ENCODE results near the gene STN1. TPM values are rescaled to one million over a fixed set of nuclear protein-coding genes. Genes with fewer than 3 reads are reported as not detected.
A peak's percentile ranks its signal among the peaks of the same experiment; 100 is the strongest.

The STN1 gene
- total and polyA plus RNA-seq, 10 of the 15 experiments (the other 5 are each of a cell fraction or from before 2014, with no cell fraction given) = 22.2 to 31.8 (median 28.5) TPM

DNA sequence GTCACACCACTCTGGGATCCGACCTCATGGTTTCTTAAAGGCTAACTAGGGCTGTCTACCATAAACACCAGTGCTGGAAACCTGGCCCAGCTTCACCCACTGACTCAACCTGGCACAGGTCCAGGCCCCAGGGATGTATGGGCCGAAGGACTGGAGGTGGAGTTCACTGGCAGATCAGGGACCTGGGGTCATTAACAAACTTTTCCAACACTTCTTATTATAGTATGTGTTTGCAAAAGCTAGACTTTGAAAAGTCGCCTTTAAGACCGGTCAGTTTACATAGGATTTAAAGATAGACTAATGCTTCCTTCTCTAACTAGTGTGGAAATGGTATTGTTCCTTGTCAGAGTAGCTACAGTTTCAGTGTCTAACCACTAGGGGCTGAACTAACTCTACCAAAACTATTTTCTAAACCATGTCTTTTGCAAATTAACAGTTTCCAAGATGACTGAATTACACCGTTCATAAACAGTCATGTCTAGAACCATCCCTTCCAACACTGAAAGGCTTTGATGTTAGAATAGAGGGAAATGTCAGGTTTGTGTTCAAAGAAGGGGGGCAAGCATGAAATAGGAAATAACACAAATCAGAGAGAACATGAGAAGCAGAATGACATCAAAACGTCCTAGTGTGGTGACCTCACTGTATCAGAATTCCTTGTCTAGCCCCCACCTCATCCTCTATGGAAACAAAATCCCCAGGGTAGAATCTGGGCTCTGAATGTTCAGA lies 29.7 kb downstream of the STN1 start:
- RAD21 ChIA-PET (ENCODE audit: unreplicated experiment) = interaction anchor here (0.5 to 6.2 kb wide), 31 partner anchors 13 to 386 kb away, joined by 3 to 46 read pairs (median 4); partner anchors contain the start of gene SFR1
- Histone ChIP-seq H3K27ac (ENCODE audit: control insufficient read depth, insufficient read depth) (no peak overlapping the region), H3K79me2 (ENCODE audit: control insufficient read depth, insufficient read depth, low read length) (no peaks in the 10 kb centered on the region), H3K4me3 (no peak overlapping the region), H3K9ac (ENCODE audit: control insufficient read depth, insufficient read depth, low read length) (no peak overlapping the region), H3K4me1 (ENCODE audit: control insufficient read depth, insufficient read depth, low read length) (no peaks in the 10 kb centered on the region), H4K20me1 (ENCODE audit: control insufficient read depth, insufficient read depth) (no peaks in the 10 kb centered on the region), H3K27me3 (replicated peaks in 1 of 2; ENCODE audit: control insufficient read depth in 2 of 2, insufficient read depth in 2 of 2, low read length in 1 of 2) (no peaks in the 10 kb centered on the region), H3K36me3 (ENCODE audit: control insufficient read depth in 2 of 2, insufficient read depth in 2 of 2, low read length in 1 of 2) (peaks cover 2 to 24% of the 10 kb centered on the region in 2 experiments), H2AFZ (ENCODE audit: control insufficient read depth, low read depth, low read length) (no peak overlapping the region), H3K9me3 (replicated peaks; ENCODE audit: control insufficient read depth, insufficient read depth, low read length) (no peaks in the 10 kb centered on the region), H3K4me2 (ENCODE audit: control insufficient read depth, insufficient read depth) (no peak overlapping the region)
- FAIRE-seq = peak; percentile 73
- BruUV-seq (replicated peaks) = no TSS peak
- SMC1A ChIA-PET (ENCODE audit: uncharacterized antibody, unreplicated experiment) = interaction anchor here (0.6 to 2.5 kb wide), 33 partner anchors 10 to 404 kb away, joined by 3 to 28 read pairs (median 4); partner anchors contain the start of gene SFR1
- peak; percentile 86 for ATAC-seq
- 26% methylated on average over 6 of the region's 6 CpGs for WGBS (ENCODE audit: insufficient coverage, insufficient replicate concordance, low lambda C conversion rate, missing lambda C conversion rate)
- CTCF ChIA-PET = interaction anchor here (0.6 to 9.5 kb wide), 61 partner anchors 10 to 463 kb away, joined by 3 to 151 read pairs (median 4); partner anchors contain the start of genes GSTO1 and SFR1
- in situ Hi-C loops (cut with MboI) (no loop called here), intact Hi-C loops (cut with micrococcal nuclease; ENCODE audit: unreplicated experiment) (loop anchor here (1.0 to 5.0 kb wide), 4 partner anchors 124 to 321 kb away; no protein-coding TSS in a partner anchor)
- DNase-seq (ENCODE audit: low read depth, low spot score) = no peak
- POLR2A ChIA-PET = no interaction called here
- peak; percentile 87 for TF ChIP-seq RAD21 (IDR thresholded peaks at IDR 0.05; ENCODE audit: insufficient read depth, low read depth, low read length)
- no peak for TF ChIP-seq MEF2A (IDR thresholded peaks at IDR 0.05; ENCODE audit: insufficient read depth, low read depth, low read length)
- TF ChIP-seq RUNX3 (IDR thresholded peaks at IDR 0.05; ENCODE audit: low read length) = peak; percentile 32; the same call in 1 of the 2 replicates
- TF ChIP-seq RCOR1 (conservative IDR thresholded peaks at IDR 0.05; ENCODE audit: low read depth, low read length) = no peak
- peak; percentile 32; the same call in 1 of the 2 replicates for TF ChIP-seq RB1 (IDR thresholded peaks at IDR 0.05; ENCODE audit: borderline replicate concordance)
- TF ChIP-seq, protein P1, sequence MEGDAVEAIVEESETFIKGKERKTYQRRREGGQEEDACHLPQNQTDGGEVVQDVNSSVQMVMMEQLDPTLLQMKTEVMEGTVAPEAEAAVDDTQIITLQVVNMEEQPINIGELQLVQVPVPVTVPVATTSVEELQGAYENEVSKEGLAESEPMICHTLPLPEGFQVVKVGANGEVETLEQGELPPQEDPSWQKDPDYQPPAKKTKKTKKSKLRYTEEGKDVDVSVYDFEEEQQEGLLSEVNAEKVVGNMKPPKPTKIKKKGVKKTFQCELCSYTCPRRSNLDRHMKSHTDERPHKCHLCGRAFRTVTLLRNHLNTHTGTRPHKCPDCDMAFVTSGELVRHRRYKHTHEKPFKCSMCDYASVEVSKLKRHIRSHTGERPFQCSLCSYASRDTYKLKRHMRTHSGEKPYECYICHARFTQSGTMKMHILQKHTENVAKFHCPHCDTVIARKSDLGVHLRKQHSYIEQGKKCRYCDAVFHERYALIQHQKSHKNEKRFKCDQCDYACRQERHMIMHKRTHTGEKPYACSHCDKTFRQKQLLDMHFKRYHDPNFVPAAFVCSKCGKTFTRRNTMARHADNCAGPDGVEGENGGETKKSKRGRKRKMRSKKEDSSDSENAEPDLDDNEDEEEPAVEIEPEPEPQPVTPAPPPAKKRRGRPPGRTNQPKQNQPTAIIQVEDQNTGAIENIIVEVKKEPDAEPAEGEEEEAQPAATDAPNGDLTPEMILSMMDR (IDR thresholded peaks at IDR 0.05 in 2 of 3, conservative IDR thresholded peaks at IDR 0.05 in 1 of 3; ENCODE audit: control insufficient read depth in 2 of 3, extremely low read depth in 1 of 3, insufficient read depth in 1 of 3, low read depth in 3 of 3, low read length in 3 of 3) = peak; percentile 83 to 95 (median 91); a peak in 5 of 6 replicates
- 0 out of 2 replicates have a peak, but pooled peaks have one; percentile 9 for TF ChIP-seq YY1 (IDR thresholded peaks at IDR 0.05; ENCODE audit: low read depth, low read length)
- TF ChIP-seq, protein P2, sequence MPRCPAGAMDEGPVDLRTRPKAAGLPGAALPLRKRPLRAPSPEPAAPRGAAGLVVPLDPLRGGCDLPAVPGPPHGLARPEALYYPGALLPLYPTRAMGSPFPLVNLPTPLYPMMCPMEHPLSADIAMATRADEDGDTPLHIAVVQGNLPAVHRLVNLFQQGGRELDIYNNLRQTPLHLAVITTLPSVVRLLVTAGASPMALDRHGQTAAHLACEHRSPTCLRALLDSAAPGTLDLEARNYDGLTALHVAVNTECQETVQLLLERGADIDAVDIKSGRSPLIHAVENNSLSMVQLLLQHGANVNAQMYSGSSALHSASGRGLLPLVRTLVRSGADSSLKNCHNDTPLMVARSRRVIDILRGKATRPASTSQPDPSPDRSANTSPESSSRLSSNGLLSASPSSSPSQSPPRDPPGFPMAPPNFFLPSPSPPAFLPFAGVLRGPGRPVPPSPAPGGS (IDR thresholded peaks at IDR 0.05; ENCODE audit: borderline replicate concordance, insufficient read depth, low read depth, low read length, poor library complexity, severe bottlenecking) = no peak
- no peak for TF ChIP-seq TARDBP (IDR thresholded peaks at IDR 0.05; ENCODE audit: borderline replicate concordance)
- no peak for TF ChIP-seq MYC (IDR thresholded peaks at IDR 0.05; ENCODE audit: insufficient read depth, insufficient read length, insufficient replicate concordance, low read length, severe bottlenecking)
- TF ChIP-seq SMC3 (IDR thresholded peaks at IDR 0.05; ENCODE audit: borderline replicate concordance, low read length) = peak; percentile 80; the same call in 1 of the 2 replicates
- TF ChIP-seq, protein P3, sequence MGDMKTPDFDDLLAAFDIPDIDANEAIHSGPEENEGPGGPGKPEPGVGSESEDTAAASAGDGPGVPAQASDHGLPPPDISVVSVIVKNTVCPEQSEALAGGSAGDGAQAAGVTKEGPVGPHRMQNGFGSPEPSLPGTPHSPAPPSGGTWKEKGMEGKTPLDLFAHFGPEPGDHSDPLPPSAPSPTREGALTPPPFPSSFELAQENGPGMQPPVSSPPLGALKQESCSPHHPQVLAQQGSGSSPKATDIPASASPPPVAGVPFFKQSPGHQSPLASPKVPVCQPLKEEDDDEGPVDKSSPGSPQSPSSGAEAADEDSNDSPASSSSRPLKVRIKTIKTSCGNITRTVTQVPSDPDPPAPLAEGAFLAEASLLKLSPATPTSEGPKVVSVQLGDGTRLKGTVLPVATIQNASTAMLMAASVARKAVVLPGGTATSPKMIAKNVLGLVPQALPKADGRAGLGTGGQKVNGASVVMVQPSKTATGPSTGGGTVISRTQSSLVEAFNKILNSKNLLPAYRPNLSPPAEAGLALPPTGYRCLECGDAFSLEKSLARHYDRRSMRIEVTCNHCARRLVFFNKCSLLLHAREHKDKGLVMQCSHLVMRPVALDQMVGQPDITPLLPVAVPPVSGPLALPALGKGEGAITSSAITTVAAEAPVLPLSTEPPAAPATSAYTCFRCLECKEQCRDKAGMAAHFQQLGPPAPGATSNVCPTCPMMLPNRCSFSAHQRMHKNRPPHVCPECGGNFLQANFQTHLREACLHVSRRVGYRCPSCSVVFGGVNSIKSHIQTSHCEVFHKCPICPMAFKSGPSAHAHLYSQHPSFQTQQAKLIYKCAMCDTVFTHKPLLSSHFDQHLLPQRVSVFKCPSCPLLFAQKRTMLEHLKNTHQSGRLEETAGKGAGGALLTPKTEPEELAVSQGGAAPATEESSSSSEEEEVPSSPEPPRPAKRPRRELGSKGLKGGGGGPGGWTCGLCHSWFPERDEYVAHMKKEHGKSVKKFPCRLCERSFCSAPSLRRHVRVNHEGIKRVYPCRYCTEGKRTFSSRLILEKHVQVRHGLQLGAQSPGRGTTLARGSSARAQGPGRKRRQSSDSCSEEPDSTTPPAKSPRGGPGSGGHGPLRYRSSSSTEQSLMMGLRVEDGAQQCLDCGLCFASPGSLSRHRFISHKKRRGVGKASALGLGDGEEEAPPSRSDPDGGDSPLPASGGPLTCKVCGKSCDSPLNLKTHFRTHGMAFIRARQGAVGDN (IDR thresholded peaks at IDR 0.05) = no peak
- no peak for TF ChIP-seq YBX1 (IDR thresholded peaks at IDR 0.05)

All from GM12878 (cell line).